Nephron progenitor cell (in vitro differentiated cells): ENCODE data around the gene TSC22D3.

Experiments used
- DNase-seq: peaks from one replicate; pipeline ENCODE4 v3.0.0; 2021
- H3K27ac Mint-ChIP-seq: 2 replicates; pipeline ENCODE4 v1.8.0; 2021; ENCODE audit warnings: mild to moderate bottlenecking, moderate library complexity, mixed read lengths
- H3K27me3 Mint-ChIP-seq: 2 replicates; pipeline ENCODE4 v1.8.0; 2021; ENCODE audit warnings: mild to moderate bottlenecking, low read depth, mixed read lengths; ENCODE audit not compliant: poor library complexity
- H3K36me3 Mint-ChIP-seq: 2 replicates; pipeline ENCODE4 v1.8.0; 2021; ENCODE audit warnings: low read depth, mixed read lengths
- H3K4me1 Mint-ChIP-seq: 2 replicates; pipeline ENCODE4 v1.8.0; 2021; ENCODE audit warnings: mixed read lengths
- H3K4me3 Mint-ChIP-seq: 2 replicates; pipeline ENCODE4 v1.8.0; 2021; ENCODE audit warnings: mild to moderate bottlenecking, moderate library complexity, mixed read lengths
- H3K9me3 Mint-ChIP-seq: 2 replicates; pipeline ENCODE4 v1.8.0; 2021; ENCODE audit warnings: mild to moderate bottlenecking, moderate library complexity, mixed read lengths
- CTCF ChIP-seq: fragments of 200-600 bp; sonication (generic); IDR thresholded peaks from 2 replicates; pipeline ENCODE4 v1.5.0; 2021; ENCODE audit warnings: antibody characterized with exemption

TSC22D3 gene

GRCh38 chrX:107684956-107685385 is 90.6 kb downstream of the TSC22D3 start:
- Mint-ChIP-seq H3K36me3 (no peaks in the 10 kb centered on the region), H3K4me1 (peaks cover 79% of the 10 kb centered on the region), H3K9me3 (peaks cover 48% of the 10 kb centered on the region), H3K27me3 (peaks cover 18% of the 10 kb centered on the region), H3K4me3 (no peak overlapping the region), H3K27ac (peak overlapping the region; percentile 28)
- no peak for TF ChIP-seq CTCF
- no peak for DNase-seq

- H3K36me3 Mint-ChIP-seq = no peaks in the 10 kb centered on the region
- H3K4me3 Mint-ChIP-seq = no peak overlapping the region
- H3K9me3 Mint-ChIP-seq = peaks cover 47% of the 10 kb centered on the region
- no peak for TF ChIP-seq CTCF
- peaks cover 72% of the 10 kb centered on the region for H3K4me1 Mint-ChIP-seq
- peaks cover 19% of the 10 kb centered on the region for H3K27me3 Mint-ChIP-seq
- no peak for DNase-seq
- H3K27ac Mint-ChIP-seq = no peak overlapping the region
Measured at GRCh38 chrX:107683931-107684330, 91.7 kb downstream of the TSC22D3 start.

- Mint-ChIP-seq H3K36me3 (no peaks in the 10 kb centered on the region), H3K27me3 (peaks cover 21% of the 10 kb centered on the region), H3K9me3 (peaks cover 49% of the 10 kb centered on the region), H3K4me1 (peaks cover 69% of the 10 kb centered on the region), H3K27ac (peak overlapping the region; percentile 81), H3K4me3 (no peak overlapping the region)
- no peak for DNase-seq
- TF ChIP-seq CTCF = no peak
Measured at GRCh38 chrX:107683124-107683895, 92.3 kb downstream of the TSC22D3 start.

GRCh38 chrX:107682256-107682655 is 93.3 kb downstream of the TSC22D3 start:
- TF ChIP-seq CTCF = no peak
- H3K27ac Mint-ChIP-seq = no peak overlapping the region
- H3K36me3 Mint-ChIP-seq = no peaks in the 10 kb centered on the region
- peaks cover 22% of the 10 kb centered on the region for H3K27me3 Mint-ChIP-seq
- H3K4me1 Mint-ChIP-seq = peaks cover 69% of the 10 kb centered on the region
- H3K4me3 Mint-ChIP-seq = no peak overlapping the region
- H3K9me3 Mint-ChIP-seq = peaks cover 50% of the 10 kb centered on the region
- no peak for DNase-seq

GRCh38 chrX:107678957-107679740 is 96.4 kb downstream of the TSC22D3 start:
- peaks cover 32% of the 10 kb centered on the region for H3K27me3 Mint-ChIP-seq
- peaks cover 70% of the 10 kb centered on the region for H3K4me1 Mint-ChIP-seq
- DNase-seq = no peak
- no peak overlapping the region for H3K27ac Mint-ChIP-seq
- H3K36me3 Mint-ChIP-seq = no peaks in the 10 kb centered on the region
- H3K9me3 Mint-ChIP-seq = peaks cover 61% of the 10 kb centered on the region
- H3K4me3 Mint-ChIP-seq = no peak overlapping the region
- no peak for TF ChIP-seq CTCF
